ENCODE measurements around the gene COL4A1.

COL4A1 gene

DNA sequence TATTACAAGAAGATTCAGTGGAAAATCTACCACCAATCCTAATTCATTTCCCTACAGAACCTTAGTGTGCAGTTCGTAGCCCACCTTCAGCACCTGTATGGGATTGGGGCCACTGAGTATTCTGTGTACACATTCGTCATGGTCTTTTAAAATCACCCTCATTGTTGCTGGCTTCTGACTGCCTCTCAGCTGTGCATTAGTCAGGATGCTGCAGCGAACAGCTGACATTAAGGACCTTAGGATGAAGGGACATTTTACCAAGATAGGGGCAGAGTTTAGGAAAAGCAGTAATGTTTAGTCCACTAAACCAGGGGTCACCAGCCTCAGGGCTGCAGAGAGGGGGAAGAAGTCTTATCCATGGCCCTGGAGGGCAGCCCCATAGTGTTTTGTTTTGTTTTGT lies 176.5 kb downstream of the COL4A1 start:
- TF ChIP-seq CTCF (IDR thresholded peaks at IDR 0.05; ENCODE audit: low read depth, low read length) = no peak
- no peak for DNase-seq (ENCODE audit: extremely low read depth, low read depth)

GRCh38 chr13:110129539-110130186 lies 177.3 kb downstream of the COL4A1 start:
- no peak for TF ChIP-seq CTCF (IDR thresholded peaks at IDR 0.05; ENCODE audit: low read depth, low read length)
- DNase-seq (ENCODE audit: extremely low read depth, low read depth) = no peak

DNA sequence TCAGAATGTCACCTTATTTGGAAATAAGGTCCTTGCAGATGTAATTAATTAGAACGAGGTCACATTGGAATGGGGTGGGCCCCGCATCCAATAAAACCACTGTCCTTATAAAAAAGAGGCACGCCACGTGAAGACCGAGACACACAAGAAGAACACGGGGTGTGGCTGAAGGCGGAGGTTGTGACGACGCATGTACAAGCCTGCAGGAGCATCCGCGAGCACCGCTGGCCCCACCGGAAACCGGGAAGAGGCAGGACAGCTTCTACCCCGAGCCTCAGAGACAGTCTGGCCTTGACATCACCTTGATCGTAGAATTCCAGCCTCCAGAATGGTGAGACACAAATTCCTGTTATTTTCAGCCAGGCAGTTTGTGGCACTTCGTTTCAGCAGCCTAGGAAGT lies 177.9 kb downstream of the COL4A1 start:
- DNase-seq (ENCODE audit: extremely low read depth, low read depth) = no peak
- TF ChIP-seq CTCF (IDR thresholded peaks at IDR 0.05; ENCODE audit: low read depth, low read length) = no peak

- TF ChIP-seq CTCF (IDR thresholded peaks at IDR 0.05; ENCODE audit: low read depth, low read length) = no peak
- no peak for DNase-seq (ENCODE audit: extremely low read depth, low read depth)
These were observed 178.4 kb downstream of the COL4A1 start for GRCh38 chr13:110128546-110128945.

- no peak for DNase-seq (ENCODE audit: extremely low read depth, low read depth)
- TF ChIP-seq CTCF (IDR thresholded peaks at IDR 0.05; ENCODE audit: low read depth, low read length) = no peak
These were observed 178.9 kb downstream of the COL4A1 start for GRCh38 chr13:110127986-110128511.

- no peak for TF ChIP-seq CTCF (IDR thresholded peaks at IDR 0.05; ENCODE audit: low read depth, low read length)
- peak; percentile 67 for DNase-seq (ENCODE audit: extremely low read depth, low read depth)
These were observed 180.5 kb downstream of the COL4A1 start for GRCh38 chr13:110126391-110126961.

- no peak for DNase-seq (ENCODE audit: extremely low read depth, low read depth)
- TF ChIP-seq CTCF (IDR thresholded peaks at IDR 0.05; ENCODE audit: low read depth, low read length) = no peak
These were observed 181.2 kb downstream of the COL4A1 start for GRCh38 chr13:110125613-110126272.
